Loucy (cell line): ENCODE results near the gene NEU4.

Source experiments
- H2AFZ ChIP-seq: fragments of 200-600 bp; sonication (generic); 2 replicates; pipeline ENCODE4 v1.6.0; 2016; ENCODE audit warnings: antibody characterized with exemption, mild to moderate bottlenecking, low read length, moderate library complexity
- H3F3A ChIP-seq: fragments of 200-600 bp; 2 replicates; pipeline ENCODE4 v1.6.0; 2016; ENCODE audit warnings: antibody characterized with exemption, low read depth, mild to moderate bottlenecking
- H3K27me3 ChIP-seq: fragments of 200-600 bp; sonication (generic); 2 replicates; pipeline ENCODE4 v1.6.1; 2014; ENCODE audit warnings: low read length, mild to moderate bottlenecking; ENCODE audit not compliant: insufficient read depth, poor library complexity, severe bottlenecking
- H3K36me3 ChIP-seq: fragments of 200-600 bp; sonication (generic); 2 replicates; pipeline ENCODE4 v1.6.1; 2016; ENCODE audit warnings: low read length; ENCODE audit not compliant: insufficient read depth
- H3K4me1 ChIP-seq: fragments of 200-600 bp; sonication (generic); 2 replicates; pipeline ENCODE4 v1.5.1; 2014; ENCODE audit warnings: low read length, mild to moderate bottlenecking; ENCODE audit not compliant: insufficient read depth, poor library complexity, severe bottlenecking
- H3K4me2 ChIP-seq: fragments of 200-600 bp; sonication (generic); 2 replicates; pipeline ENCODE4 v1.6.0; 2014; ENCODE audit warnings: antibody characterized with exemption, low read length, low read depth, mild to moderate bottlenecking; ENCODE audit not compliant: poor library complexity, severe bottlenecking
- H3K4me3 ChIP-seq: fragments of 200-600 bp; sonication (generic); 2 replicates; pipeline ENCODE4 v1.5.1; 2014; ENCODE audit warnings: low read length, mild to moderate bottlenecking, mixed read lengths; ENCODE audit not compliant: poor library complexity, severe bottlenecking
- H3K79me2 ChIP-seq: fragments of 200-600 bp; sonication (generic); 2 replicates; pipeline ENCODE4 v1.6.1; 2014; ENCODE audit warnings: low read length; ENCODE audit not compliant: insufficient read depth
- H3K9ac ChIP-seq: fragments of 200-600 bp; sonication (generic); 2 replicates; pipeline ENCODE4 v1.6.0; 2014; ENCODE audit warnings: mild to moderate bottlenecking, low read depth, low read length, moderate library complexity; ENCODE audit not compliant: poor library complexity, severe bottlenecking
- H3K9me2 ChIP-seq: fragments of 200-600 bp; sonication (generic); replicated peaks from 2 replicates; pipeline ENCODE4 v1.6.1; 2016; ENCODE audit warnings: low read depth, low read length, mixed read lengths
- H3K9me3 ChIP-seq: fragments of 200-600 bp; sonication (generic); 2 replicates; pipeline ENCODE4 v1.6.1; 2014; ENCODE audit warnings: mild to moderate bottlenecking, antibody characterized with exemption, low read length, low read depth; ENCODE audit not compliant: insufficient read depth
- H4K20me1 ChIP-seq: fragments of 200-600 bp; sonication (generic); 2 replicates; pipeline ENCODE4 v1.6.0; 2014; ENCODE audit warnings: antibody characterized with exemption, low read length, mild to moderate bottlenecking; ENCODE audit not compliant: insufficient read depth, poor library complexity, severe bottlenecking
- EZH2phosphoT487 ChIP-seq: fragments of 200-600 bp; IDR thresholded peaks from 2 replicates; pipeline ENCODE4 v1.6.1; 2018; ENCODE audit warnings: antibody characterized with exemption, mild to moderate bottlenecking, moderate library complexity, borderline replicate concordance
- TF ChIP-seq, protein P1 (sequence below): fragments of 200-600 bp; sonication (generic); conservative IDR thresholded peaks from 2 replicates; pipeline ENCODE4 v1.5.1; 2014; ENCODE audit warnings: mild to moderate bottlenecking, antibody characterized with exemption, low read length

The NEU4 gene

DNA sequence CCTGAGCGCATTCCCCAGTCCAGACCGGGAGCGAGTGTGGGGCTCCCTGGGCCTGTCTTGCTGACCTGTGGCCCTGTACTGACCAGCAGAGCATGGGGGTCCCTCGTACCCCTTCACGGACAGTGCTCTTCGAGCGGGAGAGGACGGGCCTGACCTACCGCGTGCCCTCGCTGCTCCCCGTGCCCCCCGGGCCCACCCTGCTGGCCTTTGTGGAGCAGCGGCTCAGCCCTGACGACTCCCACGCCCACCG is 5.3 kb downstream of the NEU4 start:
- no peaks in the 10 kb centered on the region for H3K27me3 ChIP-seq
- H3K4me1 ChIP-seq: no peaks in the 10 kb centered on the region
- no peak overlapping the region for H2AFZ ChIP-seq
- H3K79me2 ChIP-seq: no peaks in the 10 kb centered on the region
- no peaks in the 10 kb centered on the region for H3K9me2 ChIP-seq
- H3F3A ChIP-seq: no peaks in the 10 kb centered on the region
- no peak for TF ChIP-seq EZH2phosphoT487
- TF ChIP-seq, protein P1, sequence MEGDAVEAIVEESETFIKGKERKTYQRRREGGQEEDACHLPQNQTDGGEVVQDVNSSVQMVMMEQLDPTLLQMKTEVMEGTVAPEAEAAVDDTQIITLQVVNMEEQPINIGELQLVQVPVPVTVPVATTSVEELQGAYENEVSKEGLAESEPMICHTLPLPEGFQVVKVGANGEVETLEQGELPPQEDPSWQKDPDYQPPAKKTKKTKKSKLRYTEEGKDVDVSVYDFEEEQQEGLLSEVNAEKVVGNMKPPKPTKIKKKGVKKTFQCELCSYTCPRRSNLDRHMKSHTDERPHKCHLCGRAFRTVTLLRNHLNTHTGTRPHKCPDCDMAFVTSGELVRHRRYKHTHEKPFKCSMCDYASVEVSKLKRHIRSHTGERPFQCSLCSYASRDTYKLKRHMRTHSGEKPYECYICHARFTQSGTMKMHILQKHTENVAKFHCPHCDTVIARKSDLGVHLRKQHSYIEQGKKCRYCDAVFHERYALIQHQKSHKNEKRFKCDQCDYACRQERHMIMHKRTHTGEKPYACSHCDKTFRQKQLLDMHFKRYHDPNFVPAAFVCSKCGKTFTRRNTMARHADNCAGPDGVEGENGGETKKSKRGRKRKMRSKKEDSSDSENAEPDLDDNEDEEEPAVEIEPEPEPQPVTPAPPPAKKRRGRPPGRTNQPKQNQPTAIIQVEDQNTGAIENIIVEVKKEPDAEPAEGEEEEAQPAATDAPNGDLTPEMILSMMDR: no peak
- H3K9ac ChIP-seq: no peak overlapping the region
- H3K36me3 ChIP-seq: no peaks in the 10 kb centered on the region
- H3K9me3 ChIP-seq: no peaks in the 10 kb centered on the region
- H4K20me1 ChIP-seq: no peaks in the 10 kb centered on the region
- H3K4me3 ChIP-seq: no peak overlapping the region
- H3K4me2 ChIP-seq: no peak overlapping the region

DNA sequence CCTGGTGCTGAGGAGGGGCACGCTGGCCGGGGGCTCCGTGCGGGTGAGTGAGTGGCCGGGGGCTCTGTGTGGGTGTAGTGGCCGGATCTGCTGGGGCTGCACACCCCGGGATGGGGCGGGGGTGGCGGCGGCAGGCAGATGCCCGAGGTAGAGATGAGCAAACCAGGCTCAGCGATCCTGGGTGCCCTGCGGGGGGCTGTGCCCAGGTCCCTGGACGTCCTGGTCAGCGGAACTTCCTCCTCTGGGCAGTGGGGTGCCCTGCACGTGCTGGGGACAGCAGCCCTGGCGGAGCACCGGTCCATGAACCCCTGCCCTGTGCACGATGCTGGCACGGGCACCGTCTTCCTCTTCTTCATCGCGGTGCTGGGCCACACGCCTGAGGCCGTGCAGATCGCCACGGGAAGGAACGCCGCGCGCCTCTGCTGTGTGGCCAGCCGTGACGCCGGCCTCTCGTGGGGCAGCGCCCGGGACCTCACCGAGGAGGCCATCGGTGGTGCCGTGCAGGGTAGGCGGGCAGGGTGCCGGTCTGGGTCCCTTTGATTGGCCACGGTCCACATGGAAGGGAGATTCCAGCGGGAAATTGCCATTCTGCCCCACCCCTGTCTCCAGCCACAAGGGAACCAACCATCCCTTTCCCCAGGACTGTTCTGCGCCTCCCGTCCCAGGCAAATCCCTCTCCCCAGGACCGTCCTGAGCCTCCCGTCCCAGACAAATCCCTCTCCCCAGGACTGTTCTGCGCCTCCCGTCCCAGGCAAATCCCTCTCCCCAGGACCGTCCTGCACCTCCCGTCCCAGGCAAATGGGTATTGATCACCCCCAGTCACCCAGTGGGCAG is 5.9 kb downstream of the NEU4 start:
- Histone ChIP-seq H2AFZ (no peak overlapping the region), H3K4me1 (no peaks in the 10 kb centered on the region)

DNA sequence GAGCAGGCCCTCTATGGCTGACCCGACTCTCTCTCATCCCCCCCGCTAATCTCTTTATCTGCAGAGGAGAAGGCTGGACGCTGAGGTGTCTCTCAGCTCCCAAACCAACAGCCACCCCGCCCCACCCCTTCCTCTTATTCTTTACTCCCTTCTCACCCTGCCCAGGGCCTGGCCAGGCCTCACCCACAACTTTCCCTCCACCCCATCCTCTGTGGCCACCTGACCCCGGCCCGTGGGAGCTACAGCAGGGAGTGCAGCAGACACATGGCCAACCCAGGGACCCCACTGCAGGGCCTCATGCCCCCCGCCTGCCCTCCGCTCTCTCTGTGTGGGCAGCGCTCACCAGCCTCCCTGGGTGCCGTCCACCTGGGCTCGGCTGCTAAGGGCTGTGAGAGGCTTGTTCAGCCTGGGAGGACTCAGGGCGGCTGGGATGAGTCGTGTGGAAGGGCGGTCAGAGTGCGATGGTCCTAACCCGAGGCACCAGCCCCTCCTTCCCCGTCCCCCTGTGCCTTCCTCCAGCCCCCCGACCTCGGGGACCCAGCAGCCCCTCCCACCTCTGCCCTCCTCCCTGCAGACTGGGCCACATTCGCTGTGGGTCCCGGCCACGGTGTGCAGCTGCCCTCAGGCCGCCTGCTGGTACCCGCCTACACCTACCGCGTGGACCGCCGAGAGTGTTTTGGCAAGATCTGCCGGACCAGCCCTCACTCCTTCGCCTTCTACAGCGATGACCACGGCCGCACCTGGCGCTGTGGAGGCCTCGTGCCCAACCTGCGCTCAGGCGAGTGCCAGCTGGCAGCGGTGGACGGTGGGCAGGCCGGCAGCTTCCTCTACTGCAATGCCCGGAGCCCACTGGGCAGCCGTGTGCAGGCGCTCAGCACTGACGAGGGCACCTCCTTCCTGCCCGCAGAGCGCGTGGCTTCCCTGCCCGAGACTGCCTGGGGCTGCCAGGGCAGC is 6.8 kb downstream of the NEU4 start:
- Histone ChIP-seq H3K4me2 (no peak overlapping the region), H3K9me2 (no peaks in the 10 kb centered on the region), H3F3A (no peaks in the 10 kb centered on the region), H3K27me3 (no peaks in the 10 kb centered on the region), H3K79me2 (no peaks in the 10 kb centered on the region), H3K9me3 (no peaks in the 10 kb centered on the region), H4K20me1 (no peaks in the 10 kb centered on the region), H3K9ac (no peak overlapping the region), H2AFZ (no peak overlapping the region), H3K4me1 (no peaks in the 10 kb centered on the region), H3K36me3 (no peaks in the 10 kb centered on the region), H3K4me3 (no peak overlapping the region)
- TF ChIP-seq, protein P1: no peak
- TF ChIP-seq EZH2phosphoT487: no peak

More for the DNA sequence above, 5.9 kb downstream of the NEU4 start:
- Histone ChIP-seq H3K79me2 (no peaks in the 10 kb centered on the region), H3K9me2 (no peaks in the 10 kb centered on the region), H3K4me2 (no peak overlapping the region), H3K27me3 (no peaks in the 10 kb centered on the region), H3K4me3 (no peak overlapping the region), H3F3A (no peaks in the 10 kb centered on the region), H3K9me3 (no peaks in the 10 kb centered on the region), H3K36me3 (no peaks in the 10 kb centered on the region), H4K20me1 (no peaks in the 10 kb centered on the region), H3K9ac (no peak overlapping the region)
- TF ChIP-seq, protein P1: no peak
- no peak for TF ChIP-seq EZH2phosphoT487
